HCT116 (cell line): ENCODE data around the gene NPY4R2.
"Not testable (repeated sequence)": the region's sequence is repeated elsewhere in the genome, so short reads cannot be mapped to it uniquely, and the experiment has no call there.

Source experiments
- JUND ChIP-seq: IDR thresholded peaks from 2 replicates; pipeline ENCODE4 v1.6.1; 2012
- MAX ChIP-seq: IDR thresholded peaks from 2 replicates; pipeline ENCODE4 v1.6.1; 2012
- POLR2A ChIP-seq: IDR thresholded peaks from 2 replicates; pipeline ENCODE4 v1.7.0; 2011; ENCODE audit warnings: borderline replicate concordance; ENCODE audit not compliant: insufficient read depth, insufficient read length; ENCODE audit errors: extremely low read depth
- POLR2AphosphoS5 ChIP-seq: IDR thresholded peaks from 2 replicates; pipeline ENCODE4 v1.6.1; 2011; ENCODE audit warnings: mild to moderate bottlenecking, low read depth, low read length, moderate library complexity
- SIN3A ChIP-seq: IDR thresholded peaks from 2 replicates; pipeline ENCODE4 v1.6.1; 2012; ENCODE audit warnings: low read depth
- ZNF274 ChIP-seq: fragments of 200-500 bp; sonication (Bioruptor generic); IDR thresholded peaks from 2 replicates; pipeline ENCODE4 v1.6.1; 2014; ENCODE audit warnings: mild to moderate bottlenecking, low read depth, low read length, inconsistent platforms
- TF ChIP-seq, protein P1 (sequence below), 3 experiments: fragments of 200-600 bp in 1 of 3; sonication (generic) in 1 of 3; IDR thresholded peaks in 2 of 3; conservative IDR thresholded peaks in 1 of 3; 2 replicates each; pipeline ENCODE4 v1.5.1; 2012 to 2017; ENCODE audit warnings: low read depth in 2 of 3, low read length in 2 of 3, antibody characterized with exemption in 1 of 3, borderline replicate concordance in 1 of 3, control low read depth in 1 of 3, mild to moderate bottlenecking in 1 of 3, mixed read lengths in 1 of 3, mixed run types in 1 of 3, moderate library complexity in 1 of 3; ENCODE audit not compliant: insufficient read depth in 1 of 3

DNA sequence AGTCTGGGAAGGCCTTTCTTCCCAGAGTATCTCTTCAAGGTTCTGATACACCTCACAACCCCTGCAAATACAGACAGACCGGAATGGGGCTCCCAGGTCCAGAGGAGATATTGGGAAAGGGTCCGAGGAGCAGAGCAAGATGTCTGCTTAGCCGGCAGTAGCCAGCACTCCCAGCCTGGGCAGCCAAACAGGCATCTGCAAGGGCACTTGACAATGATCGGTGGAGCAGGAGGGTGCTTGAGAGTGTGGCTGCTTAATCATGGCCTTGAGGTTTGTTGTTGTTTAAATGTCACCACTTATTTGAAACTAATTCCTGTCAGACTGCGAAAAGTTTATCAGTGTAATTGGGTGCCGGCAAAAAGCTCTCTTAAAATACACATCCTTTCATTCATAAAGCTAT lies 15.0 kb downstream of the NPY4R2 start:
- TF ChIP-seq ZNF274, POLR2A, SIN3A, MAX, JUND, POLR2AphosphoS5: not testable (repeated sequence)
- TF ChIP-seq, protein P1, sequence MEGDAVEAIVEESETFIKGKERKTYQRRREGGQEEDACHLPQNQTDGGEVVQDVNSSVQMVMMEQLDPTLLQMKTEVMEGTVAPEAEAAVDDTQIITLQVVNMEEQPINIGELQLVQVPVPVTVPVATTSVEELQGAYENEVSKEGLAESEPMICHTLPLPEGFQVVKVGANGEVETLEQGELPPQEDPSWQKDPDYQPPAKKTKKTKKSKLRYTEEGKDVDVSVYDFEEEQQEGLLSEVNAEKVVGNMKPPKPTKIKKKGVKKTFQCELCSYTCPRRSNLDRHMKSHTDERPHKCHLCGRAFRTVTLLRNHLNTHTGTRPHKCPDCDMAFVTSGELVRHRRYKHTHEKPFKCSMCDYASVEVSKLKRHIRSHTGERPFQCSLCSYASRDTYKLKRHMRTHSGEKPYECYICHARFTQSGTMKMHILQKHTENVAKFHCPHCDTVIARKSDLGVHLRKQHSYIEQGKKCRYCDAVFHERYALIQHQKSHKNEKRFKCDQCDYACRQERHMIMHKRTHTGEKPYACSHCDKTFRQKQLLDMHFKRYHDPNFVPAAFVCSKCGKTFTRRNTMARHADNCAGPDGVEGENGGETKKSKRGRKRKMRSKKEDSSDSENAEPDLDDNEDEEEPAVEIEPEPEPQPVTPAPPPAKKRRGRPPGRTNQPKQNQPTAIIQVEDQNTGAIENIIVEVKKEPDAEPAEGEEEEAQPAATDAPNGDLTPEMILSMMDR (IDR thresholded peaks at IDR 0.05 in 2 of 3, conservative IDR thresholded peaks at IDR 0.05 in 1 of 3; ENCODE audit: borderline replicate concordance in 1 of 3, insufficient read depth in 1 of 3, low read depth in 2 of 3, low read length in 2 of 3), result not testable (repeated sequence)
